ENCODE measurements around the gene TAF3.

The TAF3 gene

GRCh38 chr10:8064436-8064835 lies 246.1 kb downstream of the TAF3 start:
- no peak overlapping the region for H3K4me3 ChIP-seq (ENCODE audit: low read length)
- TF ChIP-seq ZNF274 (IDR thresholded peaks at IDR 0.05; ENCODE audit: low read depth, low read length): no peak

GRCh38 chr10:8065651-8066050 lies 247.3 kb downstream of the TAF3 start:
- TF ChIP-seq ZNF274 (IDR thresholded peaks at IDR 0.05; ENCODE audit: low read depth, low read length): no peak
- no peak overlapping the region for H3K4me3 ChIP-seq (ENCODE audit: low read length)

- no peak overlapping the region for H3K4me3 ChIP-seq (ENCODE audit: low read length)
- no peak for TF ChIP-seq ZNF274 (IDR thresholded peaks at IDR 0.05; ENCODE audit: low read depth, low read length)
These were observed 247.8 kb downstream of the TAF3 start for GRCh38 chr10:8066124-8066523.
